Nephron (organoid): ENCODE measurements around the gene CLTB.

Experiments
- H3K27ac Mint-ChIP-seq, 3 experiments: 2 replicates each; pipeline ENCODE4 v1.8.0; 2020; ENCODE audit warnings: mixed read lengths in 3 of 3, mild to moderate bottlenecking in 2 of 3, moderate library complexity in 1 of 3
- H3K27me3 Mint-ChIP-seq: 2 replicates; pipeline ENCODE4 v1.8.0; 2021; ENCODE audit warnings: low read depth, mild to moderate bottlenecking, moderate library complexity, mixed read lengths
- H3K36me3 Mint-ChIP-seq: 2 replicates; pipeline ENCODE4 v1.8.0; 2020; ENCODE audit warnings: low read depth, mixed read lengths
- H3K4me1 Mint-ChIP-seq: 2 replicates; pipeline ENCODE4 v1.8.0; 2020; ENCODE audit warnings: mixed read lengths
- H3K4me3 Mint-ChIP-seq, 3 experiments: 2 replicates each; pipeline ENCODE4 v1.8.0; 2020; ENCODE audit warnings: mild to moderate bottlenecking in 3 of 3, mixed read lengths in 3 of 3, moderate library complexity in 2 of 3
- H3K9me3 Mint-ChIP-seq: 2 replicates; pipeline ENCODE4 v1.8.0; 2020; ENCODE audit warnings: mixed read lengths
- CTCF ChIP-seq, 3 experiments: fragments of 200-600 bp; sonication (generic); IDR thresholded peaks; one replicate each; pipeline ENCODE4 v1.5.0; 2021; ENCODE audit warnings: antibody characterized with exemption in 3 of 3; ENCODE audit not compliant: unreplicated experiment in 3 of 3

CLTB gene

GRCh38 chr5:176432707-176433106, 16.4 kb upstream of the CLTB start:
- H3K36me3 Mint-ChIP-seq, result peaks cover 3% of the 10 kb centered on the region
- H3K9me3 Mint-ChIP-seq, result peaks cover 4% of the 10 kb centered on the region
- H3K27me3 Mint-ChIP-seq, result peaks cover 4% of the 10 kb centered on the region
- TF ChIP-seq CTCF (IDR thresholded peaks at IDR 0.05; ENCODE audit: unreplicated experiment in 3 of 3), result no peak
- no peaks in the 10 kb centered on the region for H3K4me1 Mint-ChIP-seq
- H3K27ac Mint-ChIP-seq, result no peak overlapping the region
- no peak overlapping the region for H3K4me3 Mint-ChIP-seq

- Mint-ChIP-seq H3K36me3 (peaks cover 3% of the 10 kb centered on the region), H3K4me1 (no peaks in the 10 kb centered on the region), H3K27me3 (peaks cover 4% of the 10 kb centered on the region), H3K27ac (no peak overlapping the region), H3K4me3 (no peak overlapping the region), H3K9me3 (peaks cover 7% of the 10 kb centered on the region)
- no peak for TF ChIP-seq CTCF (IDR thresholded peaks at IDR 0.05; ENCODE audit: unreplicated experiment in 3 of 3)
These were observed 13.6 kb upstream of the CLTB start for GRCh38 chr5:176429972-176430371.

GRCh38 chr5:176427971-176428370, 11.6 kb upstream of the CLTB start:
- no peaks in the 10 kb centered on the region for H3K4me1 Mint-ChIP-seq
- peaks cover 7% of the 10 kb centered on the region for H3K9me3 Mint-ChIP-seq
- peaks cover 4% of the 10 kb centered on the region for H3K27me3 Mint-ChIP-seq
- no peak for TF ChIP-seq CTCF (IDR thresholded peaks at IDR 0.05; ENCODE audit: unreplicated experiment in 3 of 3)
- no peak overlapping the region for H3K4me3 Mint-ChIP-seq
- H3K27ac Mint-ChIP-seq, result no peak overlapping the region
- H3K36me3 Mint-ChIP-seq, result peaks cover 3% of the 10 kb centered on the region

GRCh38 chr5:176426876-176427275, 10.5 kb upstream of the CLTB start:
- no peak overlapping the region for H3K4me3 Mint-ChIP-seq
- TF ChIP-seq CTCF (IDR thresholded peaks at IDR 0.05; ENCODE audit: unreplicated experiment in 3 of 3), result no peak
- H3K36me3 Mint-ChIP-seq, result no peaks in the 10 kb centered on the region
- H3K27me3 Mint-ChIP-seq, result peaks cover 6% of the 10 kb centered on the region
- H3K9me3 Mint-ChIP-seq, result peaks cover 6% of the 10 kb centered on the region
- no peaks in the 10 kb centered on the region for H3K4me1 Mint-ChIP-seq
- H3K27ac Mint-ChIP-seq, result no peak overlapping the region

GRCh38 chr5:176425791-176426190, 9.5 kb upstream of the CLTB start:
- no peak overlapping the region for H3K4me3 Mint-ChIP-seq
- H3K36me3 Mint-ChIP-seq, result no peaks in the 10 kb centered on the region
- peaks cover 12% of the 10 kb centered on the region for H3K9me3 Mint-ChIP-seq
- H3K27me3 Mint-ChIP-seq, result peaks cover 6% of the 10 kb centered on the region
- no peak for TF ChIP-seq CTCF (IDR thresholded peaks at IDR 0.05; ENCODE audit: unreplicated experiment in 3 of 3)
- no peak overlapping the region for H3K27ac Mint-ChIP-seq
- no peaks in the 10 kb centered on the region for H3K4me1 Mint-ChIP-seq

- Mint-ChIP-seq H3K4me1 (no peaks in the 10 kb centered on the region), H3K27ac (no peak overlapping the region), H3K27me3 (peaks cover 6% of the 10 kb centered on the region), H3K36me3 (no peaks in the 10 kb centered on the region), H3K4me3 (no peak overlapping the region), H3K9me3 (peaks cover 16% of the 10 kb centered on the region)
- no peak for TF ChIP-seq CTCF (IDR thresholded peaks at IDR 0.05; ENCODE audit: unreplicated experiment in 3 of 3)
These were observed 8.8 kb upstream of the CLTB start for GRCh38 chr5:176425138-176425537.
